HG02610 (cell line): ENCODE measurements around the gene HIPK2.

Experiments used
- ATAC-seq: cut with Tn5 transposase; IDR thresholded peaks from one replicate; pipeline ENCODE4 v1.9.1; 2021; ENCODE audit warnings: mild to moderate bottlenecking, moderate library complexity; ENCODE audit not compliant: unreplicated experiment

The HIPK2 gene

DNA sequence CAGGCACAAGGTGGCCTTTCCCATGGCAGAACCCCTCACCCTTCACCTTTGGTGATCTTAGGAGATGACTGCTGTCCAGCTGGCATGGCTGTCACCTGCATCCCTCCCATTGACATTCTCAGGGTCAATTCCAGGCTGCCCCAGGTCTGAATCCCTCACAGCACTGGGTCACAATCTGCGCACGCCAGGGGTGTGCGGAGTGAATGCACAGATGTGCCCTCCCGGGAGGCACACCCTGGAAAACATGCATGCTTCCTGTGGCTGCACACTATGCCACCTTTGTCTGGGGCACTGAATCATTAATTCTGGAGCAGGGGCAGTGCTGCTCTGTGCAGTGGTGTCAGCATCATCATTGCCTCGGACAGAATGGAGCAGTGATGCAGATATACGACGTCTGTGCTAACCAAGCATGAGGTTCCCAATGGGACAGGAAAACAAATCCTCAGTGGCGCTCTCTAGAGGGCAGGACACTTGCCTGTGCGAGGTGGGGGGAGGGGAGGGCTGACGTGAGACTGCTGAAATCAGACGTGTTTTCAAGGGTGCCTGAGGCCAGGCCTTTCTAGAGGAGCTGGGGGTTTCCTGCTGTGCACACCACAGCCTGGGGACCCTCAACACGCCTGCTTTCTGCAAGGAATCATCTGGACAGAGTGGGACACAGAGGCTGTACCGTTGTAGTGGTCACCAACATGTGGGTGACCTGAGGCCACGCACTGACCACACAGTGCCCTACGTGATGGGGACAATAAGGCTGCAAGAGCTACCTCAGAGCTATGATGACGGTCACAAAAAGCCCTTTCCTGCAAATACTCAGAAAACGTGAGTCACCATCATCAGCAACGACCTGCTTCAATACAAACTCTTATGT, 77.9 kb downstream of the HIPK2 start:
- no peak for ATAC-seq

DNA sequence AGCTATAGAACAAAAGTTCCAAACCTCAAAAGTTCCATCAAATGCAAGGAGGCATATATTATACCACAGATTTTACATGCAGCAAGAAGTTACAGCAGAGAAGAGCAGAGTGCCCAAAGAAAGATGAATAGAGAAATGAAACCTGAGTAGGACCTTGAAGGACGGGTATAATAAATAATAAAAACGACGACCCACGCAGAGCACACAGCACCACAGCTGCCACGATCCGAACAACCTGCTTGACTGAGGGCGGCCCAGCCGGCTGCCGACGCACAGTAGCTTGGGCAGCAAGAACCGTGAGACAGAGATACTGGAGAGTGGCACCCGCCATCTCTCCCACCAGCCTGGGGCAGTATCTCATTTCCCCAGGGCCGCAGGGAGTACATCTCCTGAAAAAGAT, 79.0 kb downstream of the HIPK2 start:
- no peak for ATAC-seq

DNA sequence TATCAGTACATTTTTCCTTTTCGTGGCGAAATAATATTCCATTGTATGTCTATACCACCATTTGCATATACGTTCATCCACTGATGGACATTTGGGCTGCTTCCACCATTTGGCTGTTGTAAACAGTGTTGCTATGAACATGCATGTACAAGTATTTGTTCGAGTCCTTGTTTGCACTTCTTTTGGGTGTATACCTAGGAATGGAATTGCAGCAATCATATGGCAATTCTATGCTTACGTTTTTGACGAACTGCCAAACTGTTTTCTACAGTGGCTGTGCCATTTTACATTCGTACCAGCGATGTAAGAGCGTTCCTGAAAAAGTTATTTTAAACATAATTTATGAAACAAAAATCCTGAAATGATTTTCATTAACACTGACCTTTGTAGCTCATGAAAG, 79.5 kb downstream of the HIPK2 start:
- ATAC-seq, result no peak

DNA sequence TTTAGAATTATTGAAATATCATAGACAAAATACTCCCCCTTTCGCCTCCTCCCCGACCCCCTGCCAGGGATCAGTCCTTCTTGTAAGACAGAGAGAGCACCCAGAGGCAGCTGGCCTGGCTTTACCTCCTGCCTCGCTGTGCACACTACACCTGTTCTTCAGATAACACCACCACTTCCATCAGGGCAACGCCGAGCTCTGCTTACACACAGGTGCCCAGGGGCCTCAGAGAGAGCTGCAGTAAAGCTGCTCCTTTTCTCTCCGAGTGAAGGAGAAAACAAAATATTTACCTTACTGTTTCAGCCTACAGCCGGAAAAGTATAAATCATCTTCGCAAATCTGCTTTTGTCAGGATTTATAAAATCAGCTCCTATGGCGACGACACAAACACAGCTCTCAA, 80.7 kb downstream of the HIPK2 start:
- no peak for ATAC-seq

DNA sequence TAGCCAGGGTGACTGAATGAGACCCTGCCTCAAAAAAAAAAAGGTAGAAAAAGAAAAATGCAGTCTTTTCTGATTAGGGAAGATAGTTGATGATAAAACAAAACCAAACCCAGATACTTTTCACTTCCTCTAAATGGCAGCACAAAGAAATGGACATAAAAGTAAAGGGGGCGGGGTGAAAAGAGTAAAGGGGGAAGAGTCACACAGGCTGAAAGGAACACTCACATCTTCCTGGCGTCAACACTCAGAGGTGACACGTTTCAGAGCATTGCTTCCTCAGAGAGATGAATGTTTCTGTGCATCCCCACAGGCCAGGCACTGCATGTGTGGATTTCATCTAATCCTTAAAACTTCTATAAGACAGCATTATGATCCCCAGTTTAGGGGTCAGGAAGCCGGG, 81.2 kb downstream of the HIPK2 start:
- no peak for ATAC-seq

DNA sequence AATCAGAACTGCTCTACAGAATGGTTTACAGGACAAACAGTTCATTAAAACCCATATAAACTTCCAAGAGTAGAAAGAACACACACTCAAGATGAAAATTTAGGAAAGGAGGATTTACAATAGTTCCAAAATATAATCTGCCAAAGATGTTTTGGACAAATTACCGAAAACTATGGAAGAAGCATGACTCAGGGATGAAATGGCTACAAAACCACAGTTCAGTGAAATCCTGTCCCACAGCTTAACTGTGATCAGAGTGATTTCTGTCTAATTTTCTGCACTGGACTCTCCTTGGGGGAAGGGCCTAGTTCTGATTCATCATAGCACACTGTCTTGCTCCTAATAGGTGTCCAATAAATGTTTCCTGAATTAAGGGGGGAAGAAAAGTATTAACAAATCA, 82.2 kb downstream of the HIPK2 start:
- no peak for ATAC-seq

DNA sequence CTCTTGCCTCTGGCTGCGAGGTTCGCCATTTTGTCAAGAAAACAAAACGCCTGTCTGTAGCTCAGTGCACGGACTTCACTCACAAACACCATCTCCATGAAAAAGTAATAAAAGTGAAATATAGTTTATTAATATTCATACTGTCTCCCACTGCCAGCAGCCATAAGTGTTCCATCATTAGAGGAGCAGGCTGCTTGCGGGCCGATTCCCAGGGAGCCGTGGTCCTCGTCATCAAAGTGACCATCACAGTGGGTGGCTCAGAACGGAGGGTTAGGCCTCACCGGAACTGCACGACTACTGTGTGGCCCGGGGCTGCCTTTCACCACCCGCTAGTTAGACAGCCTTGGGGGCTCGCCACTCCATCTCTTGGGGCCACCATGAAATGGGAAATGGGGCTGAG, 82.7 kb downstream of the HIPK2 start:
- no peak for ATAC-seq

DNA sequence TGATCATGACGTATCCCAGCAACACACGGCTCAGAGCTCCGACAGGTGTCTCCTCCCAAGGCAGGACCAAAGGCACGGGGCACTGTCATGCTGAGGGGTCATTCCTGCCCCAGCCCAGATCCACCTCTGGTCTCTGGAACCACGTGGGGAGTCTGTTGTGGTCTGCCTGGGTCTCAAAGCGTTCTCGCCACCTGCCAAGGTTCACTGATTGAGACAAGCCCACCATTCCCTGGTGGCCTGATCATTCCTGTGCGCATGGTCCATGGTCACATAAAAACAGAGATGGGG, 83.5 kb downstream of the HIPK2 start:
- ATAC-seq, result no peak

DNA sequence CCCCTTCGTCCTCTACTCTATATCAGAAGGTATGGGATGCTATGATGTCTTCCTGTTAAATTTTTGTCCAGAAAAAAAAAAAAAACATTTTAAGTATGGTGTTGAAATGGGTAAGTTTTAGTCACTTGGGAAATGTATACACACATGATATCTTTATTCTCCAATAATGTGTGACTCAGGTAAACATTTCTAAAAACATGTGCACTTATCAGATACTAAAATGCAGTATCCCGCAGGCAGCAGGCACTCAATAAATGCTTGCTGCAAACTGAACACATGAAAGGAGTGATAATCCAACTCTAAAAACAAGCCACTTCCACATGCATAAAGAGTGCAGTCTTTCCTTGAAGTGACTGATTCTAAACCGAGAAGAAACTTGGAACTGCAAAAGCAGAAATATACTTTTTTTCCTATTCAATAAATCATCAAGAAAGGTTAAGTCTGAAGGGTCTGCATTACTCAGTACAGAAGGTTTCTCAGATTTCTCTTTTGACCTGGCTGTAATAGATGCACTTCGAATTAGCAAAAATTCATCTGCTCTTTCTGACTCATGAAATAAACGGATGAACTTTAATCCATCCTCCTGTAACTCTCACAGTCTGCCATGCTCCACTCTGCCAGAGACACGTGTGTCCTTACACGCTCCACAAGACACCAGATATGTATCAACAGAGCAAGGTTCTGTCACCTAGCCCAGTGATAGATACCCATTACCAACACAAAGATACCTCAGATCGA, 84.0 kb downstream of the HIPK2 start:
- no peak for ATAC-seq

DNA sequence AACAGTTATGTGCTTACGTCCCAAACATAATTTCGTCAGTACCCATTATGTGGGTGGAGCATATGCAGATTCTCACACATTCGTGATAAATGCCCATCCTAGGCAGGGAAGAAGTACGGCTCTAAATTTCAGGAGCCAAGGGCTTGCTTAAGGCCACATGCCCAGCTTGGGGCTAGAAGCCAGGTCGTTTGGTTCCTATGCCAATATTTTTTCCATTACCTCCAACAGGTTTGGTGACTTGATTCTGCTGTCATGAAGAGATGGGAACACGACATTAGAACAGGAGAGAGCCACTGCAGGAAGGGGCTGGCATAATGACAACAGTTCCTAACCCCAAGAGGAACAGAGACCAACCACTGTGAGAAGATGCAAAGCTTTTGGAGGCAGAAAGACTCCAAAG, 85.1 kb downstream of the HIPK2 start:
- no peak for ATAC-seq

DNA sequence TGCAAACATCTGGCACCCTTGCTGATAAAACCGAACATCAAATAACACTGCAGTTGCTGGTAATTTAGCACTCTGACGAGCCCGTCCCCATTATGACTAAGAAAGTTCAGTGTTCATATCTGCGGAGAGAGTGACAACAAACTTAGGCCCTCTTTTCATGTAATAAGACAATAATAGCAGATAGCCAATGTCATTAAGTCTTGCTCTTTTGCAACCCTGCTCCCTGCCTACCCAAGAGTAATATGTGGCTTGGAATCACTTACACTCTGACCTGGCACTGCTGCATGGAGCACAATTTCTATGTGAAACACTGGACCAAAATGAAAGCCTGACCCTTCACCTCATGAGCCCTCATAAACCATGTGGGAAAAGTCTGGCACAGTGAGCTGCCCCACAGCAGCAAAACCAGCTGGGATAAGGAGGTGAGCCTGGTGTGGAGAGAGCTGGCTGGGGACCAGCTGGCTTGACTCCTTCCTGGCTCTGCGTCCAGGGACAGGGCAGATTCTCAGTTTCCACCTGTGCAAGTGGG, 86.5 kb downstream of the HIPK2 start:
- no peak for ATAC-seq

DNA sequence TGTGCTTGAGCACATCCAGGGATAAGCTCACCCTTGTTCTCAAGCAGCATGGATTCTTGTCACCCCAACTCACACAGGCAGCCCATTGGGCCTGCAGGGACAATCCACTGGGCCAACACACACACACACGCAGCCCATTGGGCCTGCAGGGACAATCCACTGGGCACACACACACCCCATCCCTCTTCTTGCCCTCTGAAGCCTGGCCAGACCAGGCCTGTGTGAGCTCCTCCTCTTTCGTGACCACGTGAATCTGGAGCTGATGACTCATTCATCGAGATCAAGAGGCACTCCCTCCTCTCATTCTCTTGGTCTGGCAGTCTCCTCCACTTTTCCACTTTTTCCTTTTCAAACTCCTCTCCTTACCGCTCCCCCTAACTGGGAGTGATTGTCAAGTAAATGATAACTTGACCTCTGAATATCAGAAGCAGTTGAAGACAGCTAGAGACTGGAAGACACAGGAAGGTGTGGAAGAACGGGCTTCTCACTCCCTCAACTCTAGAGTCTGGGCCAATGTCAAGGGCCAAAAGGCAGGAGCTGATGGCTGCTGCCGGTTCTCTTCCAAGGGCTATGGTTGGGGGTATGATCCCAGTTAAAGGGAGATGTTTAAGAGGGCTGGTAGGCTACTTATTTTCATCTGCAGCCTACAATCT, 89.7 kb downstream of the HIPK2 start:
- no peak for ATAC-seq

DNA sequence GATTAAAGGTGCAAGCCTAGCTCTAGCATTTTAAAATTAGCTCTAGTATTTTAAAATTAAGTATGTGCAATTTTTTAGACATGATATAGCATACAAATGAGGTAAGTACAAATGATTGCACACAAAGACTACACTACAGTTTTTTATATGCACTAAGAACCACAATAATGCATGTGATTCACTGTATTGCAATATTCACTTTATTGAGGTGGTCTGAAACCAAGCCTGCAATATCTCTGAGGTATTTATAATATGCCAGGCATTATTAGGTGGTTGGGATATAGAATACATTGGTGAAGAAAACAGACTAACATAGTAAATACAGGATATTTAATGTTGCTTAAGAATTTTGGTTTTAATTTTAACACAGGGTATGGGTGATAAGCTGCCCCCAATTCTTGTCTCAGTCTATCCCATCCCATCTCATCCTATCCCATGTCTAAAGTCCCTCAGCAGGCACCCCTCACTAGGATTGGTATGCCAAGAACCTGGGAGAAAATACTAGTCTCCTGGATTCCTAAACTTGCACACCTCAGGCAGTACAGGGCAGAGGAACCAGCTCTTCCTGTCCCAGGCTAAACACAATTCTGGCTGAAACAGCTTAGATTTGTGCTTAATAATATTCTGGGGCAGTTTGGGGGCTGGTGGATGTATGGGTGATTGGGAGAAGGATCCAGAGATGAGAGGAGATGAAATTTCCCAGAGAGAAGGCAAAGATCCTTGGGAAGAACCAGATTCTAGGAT, 90.4 kb downstream of the HIPK2 start:
- no peak for ATAC-seq

DNA sequence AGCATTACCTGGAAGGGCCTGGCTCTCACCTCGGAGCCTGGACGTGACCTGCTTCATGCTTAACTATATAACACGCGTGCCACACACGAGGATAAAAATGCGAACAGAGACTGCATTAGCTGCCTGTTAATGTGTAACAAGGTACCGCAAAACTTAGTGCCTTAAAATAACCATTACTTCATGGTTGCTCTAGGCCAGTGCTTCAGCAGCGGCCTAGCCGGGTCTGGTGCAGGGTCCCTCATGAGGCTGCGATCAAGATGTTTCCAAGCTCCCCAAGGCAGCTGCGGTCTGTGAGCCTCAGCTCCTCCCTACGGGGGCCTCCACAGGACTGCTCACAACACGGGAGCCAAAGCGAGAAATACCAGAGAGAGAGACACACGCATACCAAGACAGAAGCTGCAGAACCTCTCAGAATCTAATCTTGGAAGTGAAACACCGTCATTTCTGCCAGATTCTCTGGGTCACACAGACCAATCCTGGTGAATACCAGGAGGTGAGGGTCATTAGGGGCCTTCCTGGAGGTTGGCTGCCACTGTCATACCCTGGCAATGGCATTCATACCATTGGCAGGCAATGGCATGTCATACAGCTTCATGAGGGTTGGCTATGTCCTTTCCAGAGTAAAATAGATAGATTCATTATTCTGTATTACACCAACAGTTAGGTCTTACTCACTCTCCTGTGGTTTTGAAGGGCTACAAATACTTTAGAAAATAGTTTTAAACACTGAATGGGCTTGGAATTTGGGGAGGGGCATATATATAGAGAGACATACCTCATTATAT, 94.5 kb downstream of the HIPK2 start:
- ATAC-seq, result no peak

DNA sequence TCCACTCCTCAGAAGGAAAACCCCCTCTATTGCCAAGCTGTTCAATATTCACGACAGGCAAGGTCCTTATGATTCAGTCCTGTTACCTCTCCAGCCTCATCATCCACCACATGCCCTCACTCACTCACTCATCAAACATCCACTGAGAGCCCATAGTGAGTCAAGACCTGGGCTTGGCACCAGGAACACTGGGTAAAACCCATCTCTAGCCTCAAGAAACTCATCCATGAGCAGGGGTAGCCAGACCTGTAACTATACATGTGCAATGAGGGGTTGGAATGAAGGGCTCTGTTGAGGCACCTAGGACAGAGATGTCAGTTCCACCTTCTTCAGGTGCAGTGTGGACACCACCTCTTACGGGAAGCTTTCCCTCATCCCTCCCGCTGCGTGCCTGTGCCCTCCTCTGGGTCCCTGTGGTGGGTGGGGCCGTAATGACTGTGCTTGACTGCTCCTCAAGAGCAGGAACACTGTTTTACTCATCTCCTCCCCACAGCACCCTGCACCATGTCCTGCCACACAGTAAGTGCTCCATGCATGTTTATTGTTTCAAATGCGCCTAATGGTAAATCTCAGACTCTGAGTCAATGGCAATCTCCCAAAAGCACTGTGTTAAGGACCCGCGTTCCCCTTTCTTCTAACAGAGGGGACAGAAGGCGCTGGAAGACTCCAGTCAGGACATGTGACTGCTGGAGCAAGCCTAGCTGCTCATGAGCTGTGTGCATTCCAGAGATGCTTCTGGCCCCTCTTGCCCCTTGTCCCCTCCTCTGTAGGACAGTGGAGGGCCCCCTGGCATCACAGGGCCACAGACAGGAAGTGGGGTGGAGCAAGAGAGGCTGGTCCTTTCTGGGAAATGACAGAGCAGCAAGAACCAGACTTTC, 95.4 kb downstream of the HIPK2 start:
- peak; percentile 63 for ATAC-seq

DNA sequence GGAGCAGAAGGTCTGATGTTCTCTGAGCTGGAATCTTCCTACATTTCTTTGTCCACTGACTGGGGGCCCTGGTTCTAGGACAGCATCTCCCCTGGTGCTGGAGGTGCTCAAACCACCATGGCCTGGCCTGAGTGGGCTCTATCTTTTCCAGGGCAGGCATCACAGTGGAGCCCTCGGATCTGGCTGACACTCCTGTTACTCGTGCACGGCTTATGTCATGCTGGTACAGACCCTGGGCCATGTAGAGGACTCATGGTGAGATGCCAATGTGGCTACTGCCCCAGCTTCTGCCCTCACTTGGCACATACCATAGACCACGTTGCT, 96.0 kb downstream of the HIPK2 start:
- ATAC-seq, result no peak

DNA sequence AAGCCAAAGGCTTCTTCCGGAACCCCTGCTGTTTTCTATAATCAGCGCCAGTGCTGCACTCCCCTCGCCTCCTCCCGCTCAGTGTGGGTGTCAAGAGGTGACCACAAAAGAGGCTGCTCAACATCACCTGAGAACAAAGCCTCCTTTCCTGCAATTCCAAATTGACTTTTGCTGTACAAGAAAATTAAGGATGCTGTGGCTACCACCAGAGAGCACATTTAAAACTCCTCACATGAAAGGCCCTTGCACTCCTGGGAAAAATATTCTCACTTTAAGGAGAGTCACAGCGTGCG, 96.4 kb downstream of the HIPK2 start:
- ATAC-seq, result no peak

DNA sequence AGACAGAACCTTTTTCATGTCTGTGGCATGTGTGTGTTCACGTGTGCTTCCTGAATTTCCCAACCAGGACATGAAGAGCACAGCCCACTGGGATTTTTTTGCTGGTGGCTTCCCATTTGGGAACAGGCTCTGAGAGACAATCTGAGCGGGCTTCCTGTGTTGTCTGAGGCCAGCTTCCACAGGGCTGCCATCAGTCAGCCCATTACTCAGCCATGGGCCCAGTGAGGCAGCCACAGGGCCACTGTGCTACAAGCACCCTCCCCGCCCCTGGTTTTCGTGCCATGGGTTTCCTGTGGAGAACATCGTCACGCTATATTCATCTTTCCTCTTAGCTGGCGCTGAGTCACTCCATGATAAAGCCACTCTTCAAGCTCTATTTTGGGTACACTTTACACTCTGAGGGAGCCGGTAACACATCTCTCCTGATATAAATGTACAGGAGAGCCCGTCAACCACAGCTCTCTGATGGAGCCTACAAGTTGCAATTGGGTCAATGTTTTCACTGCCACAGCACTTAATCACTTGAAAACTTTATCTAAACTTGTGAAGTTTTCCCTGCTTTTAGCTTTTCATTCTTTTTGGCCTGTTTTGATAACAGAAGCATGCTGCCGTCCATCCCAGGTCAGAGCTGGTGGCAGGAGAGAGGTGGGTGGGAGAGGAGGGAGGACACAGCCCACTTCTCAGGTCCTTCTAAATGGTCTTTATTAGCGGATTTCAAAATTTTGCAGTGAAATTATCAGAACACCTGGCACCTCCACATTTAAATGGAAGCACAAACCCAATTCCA, 96.9 kb downstream of the HIPK2 start:
- ATAC-seq, result peak; percentile 76
